Psoas muscle (tissue), 8 donors: ENCODE measurements around the gene IRF7. TPM values are rescaled to one million over a fixed set of nuclear protein-coding genes. Genes with fewer than 3 reads are reported as not detected.

ENCODE experiments used
- ATAC-seq, 4 donors: fragments of 200-7000 bp; cut with Tn5 transposase; one replicate each; pipeline ENCODE4 v1.9.1; 2020; ENCODE audit warnings: moderate library complexity in 3 of 4, mild to moderate bottlenecking in 2 of 4
- DNase-seq, 2 donors: peaks; one replicate each; pipeline ENCODE4 v3.0.0-alpha.2; 2020
- H3K27ac ChIP-seq: fragments of 200-600 bp; one replicate; pipeline ENCODE4 v1.8.0; 2022
- H3K27me3 ChIP-seq, 3 donors: fragments of 200-600 bp in 1 of 3; one replicate each; pipeline versions ENCODE4 v1.6.1 to v1.8.0; 2013 to 2022; ENCODE audit warnings: low read length in 2 of 3, mild to moderate bottlenecking in 2 of 3, moderate library complexity in 1 of 3; ENCODE audit not compliant: insufficient read depth in 3 of 3
- H3K36me3 ChIP-seq, 2 donors: fragments of 200-600 bp in 1 of 2; one replicate each; pipeline versions ENCODE4 v1.6.1 to v1.8.0; 2013 to 2022; ENCODE audit warnings: low read depth in 1 of 2, mild to moderate bottlenecking in 1 of 2, moderate library complexity in 1 of 2; ENCODE audit not compliant: insufficient read depth in 1 of 2
- H3K4me1 ChIP-seq: fragments of 200-600 bp; one replicate; pipeline ENCODE4 v1.8.0; 2022
- H3K4me3 ChIP-seq: fragments of 200-600 bp; one replicate; pipeline ENCODE4 v1.8.0; 2022; ENCODE audit warnings: mild to moderate bottlenecking
- H3K9me3 ChIP-seq: fragments of 200-600 bp; one replicate; pipeline ENCODE4 v1.8.0; 2022
- WGBS, 3 donors: extraction: QIAGEN DNeasy Blood & Tissue Kit; methylation state at CpG; one replicate each; pipeline versions ENCODE4 v1.1.6 to v1.1.7; 2013; 5-methylcytosine and 5-hydroxymethylcytosine counted together
- intact Hi-C, 2 donors: fragments of 100-400 bp; cut with DNase I; formaldehyde crosslinking; loops; one replicate each; pipeline versions ENCODE4 v1.11.0 to v1.14.2; 2022
- polyA plus RNA-seq, 3 donors: library from polyadenylated mRNA; stranded (reverse); fragments of 200-250 nt; gene quantifications; one replicate each; pipeline ENCODE4 v1.2.3, GENCODE V29; 2013
- total RNA-seq, 4 donors: library from RNA; stranded (reverse); fragmentation: NEBNext Ultra II Directional in 2 of 4; extraction: Animal tissue kit (Norgen Biotek cat#: 25700) in 2 of 4; gene quantifications; one replicate each; pipeline versions ENCODE4 v1.2.1 to v1.2.4, GENCODE V29; 2021 to 2023
- TF ChIP-seq, protein P1 (sequence below): fragments of 200-600 bp; IDR thresholded peaks from one replicate; pipeline ENCODE4 v1.8.0; 2022; ENCODE audit warnings: antibody characterized with exemption
- donor health status: healthy with polysubstance abuse.
- donor health status: DM: no; HTN: no; CAD: no; lungs with moderate emphysema.
- donor health status: Bipolar disorder and iron deficiency.
- donor health status: healthy.
- donor health status: DM: yes; HTN: yes; CAD: no.
- donor health status: DM: no; HTN: no; CAD: no.
- donor health status: DM: no; HTN: no; CAD: no.
- donor health status: DM: yes; HTN: yes; CAD: no.

Gene IRF7
- total and polyA plus RNA-seq, 7 donors = 7.5 to 23.1 (median 12.9) TPM

DNA sequence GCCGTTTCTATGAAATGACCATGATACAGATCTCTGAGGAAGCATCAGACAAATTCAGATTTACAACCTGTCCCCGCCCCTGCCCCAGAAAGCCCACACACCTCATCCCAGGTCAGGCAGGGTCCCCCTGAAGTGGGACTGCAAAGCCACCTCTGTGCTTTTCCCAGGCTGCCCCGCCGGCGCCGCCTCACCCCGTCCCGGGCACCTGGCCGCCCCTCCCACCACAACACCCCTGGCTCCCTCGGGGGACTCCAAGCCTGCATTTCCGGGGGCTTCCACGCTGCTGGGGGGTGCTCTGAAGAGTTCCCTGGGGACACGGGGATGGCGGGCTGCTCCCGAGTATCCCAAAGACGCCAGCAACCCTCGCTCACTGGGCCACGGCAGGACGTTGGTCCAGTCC, 44.5 kb upstream of the IRF7 start:
- intact Hi-C loops = loop anchor here in 1 of 2 donors (5.0 kb wide), 1 partner anchor 62 kb away; no protein-coding TSS in a partner anchor
- TF ChIP-seq, protein P1, sequence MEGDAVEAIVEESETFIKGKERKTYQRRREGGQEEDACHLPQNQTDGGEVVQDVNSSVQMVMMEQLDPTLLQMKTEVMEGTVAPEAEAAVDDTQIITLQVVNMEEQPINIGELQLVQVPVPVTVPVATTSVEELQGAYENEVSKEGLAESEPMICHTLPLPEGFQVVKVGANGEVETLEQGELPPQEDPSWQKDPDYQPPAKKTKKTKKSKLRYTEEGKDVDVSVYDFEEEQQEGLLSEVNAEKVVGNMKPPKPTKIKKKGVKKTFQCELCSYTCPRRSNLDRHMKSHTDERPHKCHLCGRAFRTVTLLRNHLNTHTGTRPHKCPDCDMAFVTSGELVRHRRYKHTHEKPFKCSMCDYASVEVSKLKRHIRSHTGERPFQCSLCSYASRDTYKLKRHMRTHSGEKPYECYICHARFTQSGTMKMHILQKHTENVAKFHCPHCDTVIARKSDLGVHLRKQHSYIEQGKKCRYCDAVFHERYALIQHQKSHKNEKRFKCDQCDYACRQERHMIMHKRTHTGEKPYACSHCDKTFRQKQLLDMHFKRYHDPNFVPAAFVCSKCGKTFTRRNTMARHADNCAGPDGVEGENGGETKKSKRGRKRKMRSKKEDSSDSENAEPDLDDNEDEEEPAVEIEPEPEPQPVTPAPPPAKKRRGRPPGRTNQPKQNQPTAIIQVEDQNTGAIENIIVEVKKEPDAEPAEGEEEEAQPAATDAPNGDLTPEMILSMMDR = no peak
- H3K4me3 ChIP-seq = no peak overlapping the region
- H3K27ac ChIP-seq = no peak overlapping the region
- H3K4me1 ChIP-seq = no peaks in the 10 kb centered on the region
- WGBS, 3 donors = 81 to 89% (median 86%) methylated on average over 19 of the region's 19 CpGs
- no peaks in the 10 kb centered on the region for H3K9me3 ChIP-seq
- no peak for DNase-seq
- no peaks in the 10 kb centered on the region for H3K27me3 ChIP-seq
- peaks cover 3 to 36% of the 10 kb centered on the region in 2 donors for H3K36me3 ChIP-seq
- peak in 1 of 4 donors; percentile 9 for ATAC-seq

DNA sequence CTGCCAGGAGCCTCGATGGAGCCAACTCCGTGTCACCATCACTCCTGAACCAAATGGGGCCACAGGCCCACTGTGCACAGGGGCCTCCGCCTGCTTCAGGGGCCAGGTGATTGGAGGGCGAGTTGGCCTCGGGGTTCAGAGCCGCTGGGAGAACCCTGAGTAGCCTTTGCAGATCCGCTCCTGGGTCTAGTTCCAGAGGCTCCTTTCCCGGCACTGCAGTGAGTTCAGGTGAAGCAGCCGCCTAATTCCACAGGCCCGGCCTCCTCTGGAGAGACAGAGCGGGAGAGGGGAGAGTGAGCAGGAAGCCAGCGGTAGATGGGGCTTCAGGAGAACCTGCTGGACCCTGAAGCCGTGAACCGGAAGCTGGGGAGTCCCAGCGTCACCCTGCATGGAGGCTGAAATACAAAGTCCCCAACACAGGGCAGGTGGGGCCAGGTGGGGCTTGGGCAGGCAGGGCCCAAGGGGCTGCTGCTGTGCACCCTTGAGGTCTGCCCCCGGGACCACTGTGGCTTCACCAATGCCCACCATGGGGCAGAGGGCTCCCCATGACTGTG, 43.9 kb upstream of the IRF7 start:
- Histone ChIP-seq H3K27me3 (no peaks in the 10 kb centered on the region), H3K27ac (no peak overlapping the region), H3K4me1 (no peaks in the 10 kb centered on the region), H3K4me3 (no peak overlapping the region), H3K36me3 (peaks cover 3 to 38% of the 10 kb centered on the region in 2 donors), H3K9me3 (no peaks in the 10 kb centered on the region)
- DNase-seq (no peak), ATAC-seq (no peak)
- 89 to 93% (median 89%) methylated on average over 16 of the region's 16 CpGs for WGBS, 3 donors
- TF ChIP-seq, protein P1 = no peak
- intact Hi-C loops = loop anchor here in 1 of 2 donors (5.0 kb wide), 1 partner anchor 63 kb away; no protein-coding TSS in a partner anchor

- Histone ChIP-seq H3K9me3 (no peaks in the 10 kb centered on the region), H3K4me1 (no peaks in the 10 kb centered on the region), H3K27me3 (no peaks in the 10 kb centered on the region), H3K27ac (no peak overlapping the region), H3K4me3 (no peak overlapping the region), H3K36me3 (peaks cover 3 to 41% of the 10 kb centered on the region in 2 donors)
- WGBS, 3 donors = 88 to 91% (median 90%) methylated on average over 14 of the region's 14 CpGs
- TF ChIP-seq, protein P1 = no peak
- intact Hi-C loops = no loop called here
- ATAC-seq (no peak), DNase-seq (no peak)
These were observed 42.0 kb upstream of the IRF7 start for GRCh38 chr11:657691-658126.

- DNase-seq = no peak
- Histone ChIP-seq H3K4me3 (no peak overlapping the region), H3K9me3 (no peaks in the 10 kb centered on the region), H3K27ac (no peak overlapping the region), H3K4me1 (no peaks in the 10 kb centered on the region), H3K36me3 (peaks cover 3 to 48% of the 10 kb centered on the region in 2 donors), H3K27me3 (no peaks in the 10 kb centered on the region)
- no peak for ATAC-seq
- 83 to 89% (median 85%) methylated on average over 7 of the region's 7 CpGs for WGBS, 3 donors
- intact Hi-C loops = no loop called here
- TF ChIP-seq, protein P1 = no peak
These were observed 41.1 kb upstream of the IRF7 start for GRCh38 chr11:656866-657265.

DNA sequence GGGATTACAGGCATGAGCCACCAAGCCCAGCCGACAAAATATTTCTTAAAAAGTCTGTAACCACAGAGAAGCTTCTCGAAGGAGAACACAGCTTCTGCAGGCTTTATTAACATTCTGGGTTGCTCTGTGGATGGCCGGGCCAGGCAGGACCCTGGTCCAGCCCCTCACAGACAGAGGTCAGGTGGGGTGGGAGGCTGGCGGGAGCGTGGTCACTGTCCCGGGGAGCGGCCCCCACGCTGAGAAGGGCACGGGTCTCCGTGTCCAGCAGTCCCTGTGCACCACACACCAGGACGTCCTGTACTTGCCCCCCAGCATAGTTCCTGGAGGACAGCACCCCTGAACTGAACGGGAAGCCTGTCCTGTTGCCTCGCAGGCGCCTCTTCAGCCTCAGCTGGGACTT, 40.7 kb upstream of the IRF7 start:
- TF ChIP-seq, protein P1 = no peak

More for the DNA sequence above, 40.7 kb upstream of the IRF7 start:
- DNase-seq = no peak
- H3K9me3 ChIP-seq = no peaks in the 10 kb centered on the region
- H3K4me3 ChIP-seq = no peak overlapping the region
- WGBS, 3 donors = 90 to 93% (median 93%) methylated on average over 14 of the region's 14 CpGs
- H3K27me3 ChIP-seq = no peaks in the 10 kb centered on the region
- ATAC-seq = peak in 2 of 4 donors; percentile 17 to 20
- H3K36me3 ChIP-seq = peaks cover 3 to 48% of the 10 kb centered on the region in 2 donors
- H3K27ac ChIP-seq = no peak overlapping the region
- H3K4me1 ChIP-seq = no peaks in the 10 kb centered on the region
- intact Hi-C loops = no loop called here
